ENCODE data around the gene ATP6V1C2.
"Not testable (repeated sequence)": the region's sequence is repeated elsewhere in the genome, so short reads cannot be mapped to it uniquely, and the experiment has no call there.

ATP6V1C2 gene

DNA sequence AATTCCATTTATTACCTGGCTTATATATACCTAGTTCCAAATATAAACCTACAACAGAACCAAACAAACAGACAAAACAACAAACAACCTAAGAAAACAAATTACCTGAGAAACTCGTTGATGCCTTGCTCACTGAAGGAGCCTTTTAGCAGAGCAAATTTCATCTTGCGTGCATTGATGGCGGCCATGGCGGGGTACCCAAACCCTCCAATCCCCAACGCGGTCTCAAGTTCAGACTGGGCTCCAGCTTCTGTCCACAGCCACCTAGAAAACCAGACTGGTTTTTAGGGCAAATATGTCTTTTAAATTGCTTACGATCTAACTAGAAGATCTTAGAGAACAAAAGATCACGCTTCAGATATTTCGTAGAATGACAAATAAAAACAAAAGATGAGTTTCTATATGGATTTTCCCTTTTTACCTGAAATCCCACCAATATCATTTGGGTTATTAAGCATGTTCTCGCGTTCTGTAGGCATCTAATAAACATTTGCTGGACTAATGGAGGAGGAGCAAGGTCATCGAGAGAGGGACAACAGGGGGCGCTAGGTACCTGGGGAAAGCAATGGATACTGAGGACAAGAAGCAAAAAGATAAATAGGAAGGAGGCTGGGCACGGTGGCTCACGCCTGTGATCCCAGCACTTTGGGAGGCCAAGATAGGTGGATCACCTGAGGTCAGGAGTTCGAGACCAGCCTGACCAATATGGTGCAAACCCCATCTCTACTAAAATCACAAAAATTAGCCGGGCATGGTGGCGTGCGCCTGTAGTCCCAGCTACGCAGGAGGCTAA, 65.9 kb downstream of the ATP6V1C2 start:
- DNase-seq = no peak

DNA sequence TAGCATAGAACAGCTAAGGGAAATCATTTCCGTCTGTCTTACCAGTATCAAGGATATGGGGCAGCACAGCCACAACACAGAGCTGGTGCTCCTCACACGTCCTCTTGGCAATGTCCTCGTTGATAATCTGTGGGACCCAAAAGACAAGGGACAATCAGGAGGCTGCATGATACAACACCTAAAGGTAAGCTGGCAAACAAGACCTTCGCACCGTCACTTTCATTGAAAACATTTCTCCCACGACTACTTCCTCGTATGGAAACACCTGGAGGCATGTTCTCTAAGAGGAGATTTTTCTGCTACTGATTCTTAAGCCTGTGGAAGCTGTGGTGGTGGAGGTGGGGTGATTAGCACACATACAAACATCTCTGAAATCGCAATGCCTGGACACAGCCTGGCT, 67.4 kb downstream of the ATP6V1C2 start:
- DNase-seq = no peak

GRCh38 chr2:10790228-10790973, 69.0 kb downstream of the ATP6V1C2 start:
- DNase-seq = no peak

GRCh38 chr2:10792001-10792634, 70.7 kb downstream of the ATP6V1C2 start:
- DNase-seq = no peak

DNA sequence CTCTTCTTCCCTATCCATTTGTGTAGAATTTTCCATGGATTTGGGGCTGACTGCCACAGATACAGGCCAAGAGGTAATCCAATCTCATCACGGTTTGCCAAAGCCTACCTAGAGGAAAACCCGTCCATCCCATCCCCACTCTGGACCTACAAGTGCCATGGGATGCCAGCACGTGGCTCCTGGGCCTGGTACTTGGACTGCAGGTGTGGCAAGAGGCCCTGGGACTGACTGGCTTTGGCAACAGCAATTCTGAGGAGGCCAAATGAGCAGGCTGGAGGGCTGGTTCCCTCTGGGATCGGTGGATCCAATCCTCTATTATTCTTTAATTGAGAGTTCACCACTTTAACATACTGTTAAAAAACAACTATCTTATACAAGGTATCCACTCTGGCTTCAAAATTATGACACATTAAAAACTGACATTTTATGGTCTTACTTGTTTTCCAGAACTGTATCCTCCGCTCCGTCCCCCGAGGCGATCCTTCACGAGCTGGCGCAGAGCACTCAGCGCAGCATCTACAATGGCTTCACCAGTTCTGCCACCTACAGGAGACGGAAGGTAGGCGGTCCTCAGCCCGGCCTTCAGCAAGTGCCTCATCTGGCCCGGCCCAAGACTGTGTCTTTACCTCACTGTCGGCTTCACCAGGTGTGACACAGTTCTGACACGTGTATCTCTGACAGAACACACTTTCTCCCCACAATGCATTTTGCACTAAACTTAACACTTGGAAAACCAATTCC, 71.4 kb downstream of the ATP6V1C2 start:
- DNase-seq = no peak

- DNase-seq = no peak
These were observed 72.4 kb downstream of the ATP6V1C2 start for GRCh38 chr2:10793816-10794215.

DNA sequence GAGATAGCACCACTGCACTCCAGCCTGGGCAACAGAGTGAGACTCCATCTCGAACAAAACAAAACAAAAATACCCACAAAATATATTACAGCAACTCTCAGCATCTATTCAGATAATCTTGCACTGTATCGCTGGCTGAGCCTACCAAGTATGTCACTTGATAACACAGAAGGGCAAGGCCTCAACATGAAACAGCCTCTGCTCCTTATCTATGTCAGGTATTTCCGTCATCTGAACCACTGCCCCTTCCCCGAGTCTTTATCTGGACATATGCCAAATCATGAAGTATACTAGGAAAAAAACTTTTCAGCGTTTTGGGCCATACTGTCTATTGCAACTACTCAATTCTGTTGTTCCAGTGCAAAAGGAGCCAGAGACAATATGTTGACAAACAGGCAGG, 73.4 kb downstream of the ATP6V1C2 start:
- no peak for DNase-seq

DNA sequence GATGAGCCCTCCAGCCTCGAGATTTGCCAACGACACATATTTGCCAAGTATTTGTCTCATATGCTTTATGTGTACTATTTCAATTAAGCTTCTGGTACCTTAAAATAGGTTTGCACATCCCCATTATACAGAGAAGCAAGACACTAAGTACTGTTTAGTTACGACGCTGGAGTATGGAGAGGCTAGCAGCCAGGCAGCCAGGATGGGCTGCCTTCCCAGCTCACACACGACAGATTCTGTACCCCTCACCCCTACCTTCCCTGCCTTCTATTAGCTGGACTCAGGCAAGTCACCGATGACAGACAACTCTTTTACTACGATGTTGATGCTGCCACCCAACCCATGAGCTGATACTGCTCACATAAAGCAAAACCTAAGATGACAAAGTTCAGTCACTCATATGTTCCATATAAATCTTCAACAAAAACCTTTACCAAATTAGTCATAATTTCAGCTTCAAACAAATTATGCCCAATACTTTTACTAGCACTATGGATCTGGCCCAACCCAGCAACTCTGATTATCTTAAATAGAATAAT, 74.1 kb downstream of the ATP6V1C2 start:
- no peak for DNase-seq

DNA sequence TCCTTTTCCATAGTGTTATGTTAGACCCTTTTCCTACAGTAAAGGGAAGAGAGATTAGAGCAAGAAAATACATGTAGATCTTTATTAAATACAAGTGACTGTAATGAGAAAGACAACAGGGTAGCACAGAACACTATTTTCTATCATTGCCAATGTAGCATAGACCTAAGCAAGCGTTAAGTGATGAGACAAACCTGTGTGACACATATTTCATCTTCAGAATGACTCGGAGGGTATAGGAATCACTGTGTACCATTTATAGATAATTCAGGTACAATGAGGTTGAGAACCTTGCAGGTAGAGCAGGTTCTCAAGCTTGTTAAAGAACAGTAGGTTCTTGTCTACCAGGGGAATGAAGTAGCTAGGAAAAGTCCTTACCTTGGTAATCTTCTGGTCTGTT, 75.3 kb downstream of the ATP6V1C2 start:
- DNase-seq = no peak

- DNase-seq = no peak
These were observed 77.4 kb downstream of the ATP6V1C2 start for GRCh38 chr2:10798783-10799182.

DNA sequence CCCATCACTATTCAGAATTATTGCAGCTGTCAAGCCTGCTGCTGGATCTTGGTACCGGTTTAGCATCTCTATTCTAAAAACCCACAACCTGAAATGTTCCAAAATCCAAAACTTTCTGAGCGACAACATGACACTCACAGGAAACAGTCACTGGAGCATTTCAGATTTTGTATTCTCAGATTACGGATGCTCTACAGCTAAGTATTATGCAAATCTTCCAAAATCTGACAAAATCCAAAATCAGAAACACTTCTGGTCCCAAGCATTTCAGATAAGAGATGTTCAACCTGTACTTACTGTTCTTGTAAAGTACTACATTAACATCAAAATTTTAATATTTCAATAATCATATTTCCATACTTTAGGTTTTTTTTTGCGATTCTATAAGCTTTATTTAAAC, 78.7 kb downstream of the ATP6V1C2 start:
- no peak for DNase-seq

- DNase-seq = no peak
These were observed 81.2 kb downstream of the ATP6V1C2 start for GRCh38 chr2:10802657-10803056.

DNA sequence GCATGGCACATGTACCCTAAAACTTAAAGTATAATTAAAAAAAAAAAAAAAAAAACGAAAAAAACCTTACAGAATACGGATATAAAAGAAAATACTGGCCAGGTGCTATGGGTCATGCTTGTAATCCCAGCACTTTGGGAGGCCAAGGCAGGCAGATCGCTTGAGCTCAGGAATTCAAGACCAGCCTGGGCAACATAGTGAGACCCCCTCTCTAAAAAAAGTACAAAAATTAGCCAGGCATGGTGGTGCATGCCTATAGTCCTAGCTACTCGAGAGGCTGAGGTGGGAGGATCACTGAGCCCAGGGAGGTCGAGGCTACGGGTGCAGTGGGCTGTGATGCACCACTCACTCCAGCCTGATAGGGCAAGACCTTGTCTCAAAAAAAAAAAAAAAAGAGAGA, 84.6 kb downstream of the ATP6V1C2 start:
- not testable (repeated sequence) for DNase-seq

- no peak for DNase-seq
These were observed 85.1 kb downstream of the ATP6V1C2 start for GRCh38 chr2:10806543-10806942.

GRCh38 chr2:10810202-10811161, 89.1 kb downstream of the ATP6V1C2 start:
- DNase-seq = no peak

GRCh38 chr2:10811517-10811916, 90.1 kb downstream of the ATP6V1C2 start:
- no peak for DNase-seq

- peak; percentile 95 for DNase-seq
These were observed 91.1 kb downstream of the ATP6V1C2 start, which contains the start of gene PDIA6 for GRCh38 chr2:10812362-10813162. Gene PDIA6, minus strand, starts transcription at chr2:10812785. Its CDS starts 89 bp downstream, at chr2:10812696.

GRCh38 chr2:10813163-10814138, 92.0 kb downstream of the ATP6V1C2 start:
- not testable (repeated sequence) for DNase-seq

DNA sequence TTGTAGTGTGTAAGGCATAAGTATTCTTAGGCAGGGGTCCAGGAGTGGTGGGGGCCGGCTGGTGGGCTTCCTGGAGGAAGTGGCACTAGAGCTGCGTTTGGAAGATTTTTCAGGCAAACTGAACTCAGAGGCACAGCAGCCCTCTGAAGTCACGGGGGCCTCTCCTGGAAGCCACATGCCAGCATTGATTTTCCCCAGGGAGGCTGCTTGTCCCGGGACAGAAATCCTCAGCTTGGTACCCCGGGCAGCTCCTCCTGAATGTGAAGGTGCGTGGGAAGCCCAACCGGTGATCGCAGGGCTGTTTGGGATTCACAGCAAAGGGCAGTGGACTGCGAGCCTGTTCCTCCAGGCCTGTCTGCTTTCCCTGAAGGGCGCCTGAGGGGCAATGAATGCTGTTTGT, 92.7 kb downstream of the ATP6V1C2 start:
- no peak for DNase-seq

All from midbrain (tissue), 1 donor.